Body of pancreas (tissue), 4 donors: ENCODE data around the gene ERMAP.

ENCODE experiments used
- POLR2A ChIP-seq, 3 donors: fragments of 450-650 bp; IDR thresholded peaks; one replicate each; pipeline ENCODE4 v1.6.1; 2016; ENCODE audit warnings: antibody characterized with exemption in 3 of 3, mild to moderate bottlenecking in 2 of 3
- TF ChIP-seq, protein P1 (sequence below), 7 experiments: fragments of 450-650 bp in 4 of 7; fragments of 200-600 bp in 3 of 7; sonication (generic) in 3 of 7; IDR thresholded peaks; one replicate each; pipeline ENCODE4 v1.5.1; 2016 to 2019; ENCODE audit warnings: antibody characterized with exemption in 7 of 7

- TF ChIP-seq POLR2A (IDR thresholded peaks at IDR 0.05) = no peak
- TF ChIP-seq, protein P1, sequence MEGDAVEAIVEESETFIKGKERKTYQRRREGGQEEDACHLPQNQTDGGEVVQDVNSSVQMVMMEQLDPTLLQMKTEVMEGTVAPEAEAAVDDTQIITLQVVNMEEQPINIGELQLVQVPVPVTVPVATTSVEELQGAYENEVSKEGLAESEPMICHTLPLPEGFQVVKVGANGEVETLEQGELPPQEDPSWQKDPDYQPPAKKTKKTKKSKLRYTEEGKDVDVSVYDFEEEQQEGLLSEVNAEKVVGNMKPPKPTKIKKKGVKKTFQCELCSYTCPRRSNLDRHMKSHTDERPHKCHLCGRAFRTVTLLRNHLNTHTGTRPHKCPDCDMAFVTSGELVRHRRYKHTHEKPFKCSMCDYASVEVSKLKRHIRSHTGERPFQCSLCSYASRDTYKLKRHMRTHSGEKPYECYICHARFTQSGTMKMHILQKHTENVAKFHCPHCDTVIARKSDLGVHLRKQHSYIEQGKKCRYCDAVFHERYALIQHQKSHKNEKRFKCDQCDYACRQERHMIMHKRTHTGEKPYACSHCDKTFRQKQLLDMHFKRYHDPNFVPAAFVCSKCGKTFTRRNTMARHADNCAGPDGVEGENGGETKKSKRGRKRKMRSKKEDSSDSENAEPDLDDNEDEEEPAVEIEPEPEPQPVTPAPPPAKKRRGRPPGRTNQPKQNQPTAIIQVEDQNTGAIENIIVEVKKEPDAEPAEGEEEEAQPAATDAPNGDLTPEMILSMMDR (IDR thresholded peaks at IDR 0.05) = no peak
Observed at GRCh38 chr1:42822800-42823392, 6.0 kb downstream of the ERMAP start.
